Breast epithelium (tissue), 3 donors: Measurements from ENCODE around the gene NCOR1.

Experiments
- CTCF ChIP-seq, 3 donors: fragments of 450-650 bp; IDR thresholded peaks; one replicate each; pipeline ENCODE4 v1.5.1; 2016 to 2017; ENCODE audit warnings: antibody characterized with exemption in 3 of 3, mild to moderate bottlenecking in 3 of 3, moderate library complexity in 3 of 3
- POLR2AphosphoS5 ChIP-seq, 3 donors: sonication (generic); formaldehyde crosslinking; IDR thresholded peaks; one replicate each; pipeline ENCODE4 v1.6.1; 2017; ENCODE audit warnings: antibody characterized with exemption in 3 of 3

GRCh38 chr17:16262201-16262600 lies 46.9 kb upstream of the NCOR1 start:
- no peak for TF ChIP-seq CTCF (IDR thresholded peaks at IDR 0.05)
- no peak for TF ChIP-seq POLR2AphosphoS5 (IDR thresholded peaks at IDR 0.05)
